Measurements from ENCODE around the gene NKX2-1. TPM values are rescaled to one million over a fixed set of nuclear protein-coding genes. Genes with fewer than 3 reads are reported as not detected.

The NKX2-1 gene
- total RNA-seq, 3 donors from 2014 or later, result not detected

- no peak for ATAC-seq
- no peaks in the 10 kb centered on the region for H3K9me3 ChIP-seq
- DNase-seq, result no peak
- no peak overlapping the region for H3K4me3 ChIP-seq
- H3K4me1 ChIP-seq (ENCODE audit: low read depth), result no peaks in the 10 kb centered on the region
- intact Hi-C loops (cut with DNase I, micrococcal nuclease), result no loop called here
- no peak for TF ChIP-seq CTCF (IDR thresholded peaks at IDR 0.05)
- no peaks in the 10 kb centered on the region for H3K36me3 ChIP-seq (ENCODE audit: low read depth)
Observed at GRCh38 chr14:36512585-36513003, 7.4 kb downstream of the NKX2-1 start.

GRCh38 chr14:36511981-36512584 is 7.9 kb downstream of the NKX2-1 start:
- Histone ChIP-seq H3K4me1 (ENCODE audit: low read depth) (no peaks in the 10 kb centered on the region), H3K36me3 (ENCODE audit: low read depth) (no peaks in the 10 kb centered on the region), H3K9me3 (no peaks in the 10 kb centered on the region), H3K4me3 (no peak overlapping the region)
- TF ChIP-seq CTCF (IDR thresholded peaks at IDR 0.05), result no peak
- ATAC-seq (no peak), DNase-seq (no peak)
- intact Hi-C loops (cut with DNase I, micrococcal nuclease), result no loop called here

GRCh38 chr14:36510874-36511273 is 9.2 kb downstream of the NKX2-1 start:
- intact Hi-C loops (cut with DNase I, micrococcal nuclease), result no loop called here
- no peaks in the 10 kb centered on the region for H3K4me1 ChIP-seq (ENCODE audit: low read depth)
- no peaks in the 10 kb centered on the region for H3K36me3 ChIP-seq (ENCODE audit: low read depth)
- no peaks in the 10 kb centered on the region for H3K9me3 ChIP-seq
- no peak for TF ChIP-seq CTCF (IDR thresholded peaks at IDR 0.05)
- no peak overlapping the region for H3K4me3 ChIP-seq
- ATAC-seq (no peak), DNase-seq (no peak)

GRCh38 chr14:36510078-36510799 is 9.8 kb downstream of the NKX2-1 start:
- TF ChIP-seq CTCF (IDR thresholded peaks at IDR 0.05), result no peak
- Histone ChIP-seq H3K4me3 (no peak overlapping the region), H3K36me3 (ENCODE audit: low read depth) (no peaks in the 10 kb centered on the region), H3K4me1 (ENCODE audit: low read depth) (no peaks in the 10 kb centered on the region), H3K9me3 (no peaks in the 10 kb centered on the region)
- ATAC-seq (no peak), DNase-seq (peak in 1 of 3 donors; percentile 23)
- intact Hi-C loops (cut with DNase I, micrococcal nuclease), result no loop called here

- intact Hi-C loops (cut with DNase I, micrococcal nuclease), result no loop called here
- DNase-seq (no peak), ATAC-seq (no peak)
- H3K4me1 ChIP-seq (ENCODE audit: low read depth), result no peaks in the 10 kb centered on the region
- TF ChIP-seq CTCF (IDR thresholded peaks at IDR 0.05), result no peak
- H3K36me3 ChIP-seq (ENCODE audit: low read depth), result no peaks in the 10 kb centered on the region
- no peak overlapping the region for H3K4me3 ChIP-seq
- H3K9me3 ChIP-seq, result no peaks in the 10 kb centered on the region
Observed at GRCh38 chr14:36509069-36509917, 10.7 kb downstream of the NKX2-1 start.
